Fibroblast of lung (primary cell): ENCODE data around the gene TNKS1BP1.

ENCODE experiments used
- EZH2 ChIP-seq: IDR thresholded peaks from 2 replicates; pipeline ENCODE4 v1.5.1; 2012; ENCODE audit warnings: low read length, control low read depth, mild to moderate bottlenecking; ENCODE audit errors: missing control alignments
- TF ChIP-seq, protein P1 (sequence below), 2 donors: IDR thresholded peaks in 1 of 2; conservative IDR thresholded peaks in 1 of 2; 1 replicate in 1 of 2; 2 replicates in 1 of 2; pipeline ENCODE4 v1.5.1; 2011 to 2012; ENCODE audit warnings: low read length in 2 of 2, control low read depth in 1 of 2, inconsistent platforms in 1 of 2, low read depth in 1 of 2, mild to moderate bottlenecking in 1 of 2

DNA sequence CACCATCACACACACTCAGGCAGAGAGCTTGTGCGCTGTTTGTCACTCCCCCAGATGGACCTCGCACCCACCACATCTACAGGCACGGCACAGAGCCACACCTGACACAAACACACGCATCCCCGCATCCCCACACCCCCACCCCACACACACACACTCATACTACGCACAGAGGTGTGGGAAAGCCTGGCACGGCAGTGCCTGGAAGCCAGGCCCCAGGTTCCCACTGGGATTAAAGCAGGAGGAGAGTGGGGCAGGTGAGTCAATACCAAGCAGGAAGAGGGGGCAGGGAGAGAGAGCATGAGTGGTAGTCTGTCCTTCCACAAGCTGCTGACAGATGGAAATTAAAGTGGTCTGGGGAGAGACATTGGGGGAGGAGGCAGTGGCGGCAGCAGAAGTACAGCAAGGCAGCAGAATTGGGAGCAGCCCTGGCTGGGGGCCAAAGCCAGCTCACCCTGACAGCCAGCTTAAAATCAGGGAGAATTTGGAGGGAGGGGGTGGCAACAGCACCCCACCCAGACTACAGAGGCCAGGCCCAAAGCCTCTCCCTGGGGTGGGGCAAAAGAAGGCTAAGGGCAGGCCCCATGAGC, 20.7 kb downstream of the TNKS1BP1 start:
- TF ChIP-seq, protein P1, sequence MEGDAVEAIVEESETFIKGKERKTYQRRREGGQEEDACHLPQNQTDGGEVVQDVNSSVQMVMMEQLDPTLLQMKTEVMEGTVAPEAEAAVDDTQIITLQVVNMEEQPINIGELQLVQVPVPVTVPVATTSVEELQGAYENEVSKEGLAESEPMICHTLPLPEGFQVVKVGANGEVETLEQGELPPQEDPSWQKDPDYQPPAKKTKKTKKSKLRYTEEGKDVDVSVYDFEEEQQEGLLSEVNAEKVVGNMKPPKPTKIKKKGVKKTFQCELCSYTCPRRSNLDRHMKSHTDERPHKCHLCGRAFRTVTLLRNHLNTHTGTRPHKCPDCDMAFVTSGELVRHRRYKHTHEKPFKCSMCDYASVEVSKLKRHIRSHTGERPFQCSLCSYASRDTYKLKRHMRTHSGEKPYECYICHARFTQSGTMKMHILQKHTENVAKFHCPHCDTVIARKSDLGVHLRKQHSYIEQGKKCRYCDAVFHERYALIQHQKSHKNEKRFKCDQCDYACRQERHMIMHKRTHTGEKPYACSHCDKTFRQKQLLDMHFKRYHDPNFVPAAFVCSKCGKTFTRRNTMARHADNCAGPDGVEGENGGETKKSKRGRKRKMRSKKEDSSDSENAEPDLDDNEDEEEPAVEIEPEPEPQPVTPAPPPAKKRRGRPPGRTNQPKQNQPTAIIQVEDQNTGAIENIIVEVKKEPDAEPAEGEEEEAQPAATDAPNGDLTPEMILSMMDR (conservative IDR thresholded peaks at IDR 0.05 in 1 of 2, IDR thresholded peaks at IDR 0.05 in 1 of 2; ENCODE audit: low read depth in 1 of 2, low read length in 2 of 2) = no peak
- no peak for TF ChIP-seq EZH2
